ENCODE measurements around the gene TRIM2. TPM values are rescaled to one million over a fixed set of nuclear protein-coding genes. Genes with fewer than 3 reads are reported as not detected.
A peak's percentile ranks its signal among the peaks of the same experiment; 100 is the strongest.

Gene TRIM2
- total and polyA plus RNA-seq, 2 of the 8 experiments (the other 6 are each of a cell fraction or from before 2014, with no cell fraction given), result 34.0 to 59.8 TPM

DNA sequence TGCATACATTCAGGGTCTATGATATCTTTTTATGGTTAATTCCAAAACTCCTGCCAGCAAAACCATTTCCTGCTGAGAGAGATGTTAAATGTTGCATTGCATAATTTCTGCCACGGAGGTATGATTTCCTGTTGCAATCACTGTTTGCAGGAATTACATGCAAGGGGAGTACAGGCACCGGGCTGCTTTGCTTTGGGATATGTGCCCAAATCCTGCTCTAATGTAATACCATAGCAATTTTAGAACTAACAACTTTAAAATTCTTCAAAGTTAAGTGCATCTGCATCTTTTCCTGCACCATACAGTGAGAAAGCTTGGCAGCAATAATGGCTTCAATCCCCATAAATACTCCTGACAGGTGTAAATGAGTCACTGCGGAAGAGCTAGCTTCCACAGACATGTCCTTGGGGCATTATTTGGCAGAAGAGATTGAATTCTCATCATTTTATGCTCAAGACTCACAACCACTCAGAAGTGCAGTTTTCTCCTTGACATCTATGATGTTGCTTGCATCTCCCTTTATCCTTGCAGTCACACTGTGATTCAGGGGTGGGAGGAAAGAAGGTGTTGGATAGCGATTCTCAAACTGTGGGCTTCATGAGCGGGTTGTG, 29.6 kb downstream of the TRIM2 start:
- TF ChIP-seq POLR2AphosphoS5 (IDR thresholded peaks at IDR 0.05; ENCODE audit: low read depth, low read length) (no peak), CEBPB (IDR thresholded peaks at IDR 0.05; ENCODE audit: low read depth, low read length) (peak; percentile 80; the same call in 1 of the 2 replicates)
- ChIA-PET POLR2A (ENCODE audit: partially characterized antibody) (interaction anchor here (1.6 kb wide), 1 partner anchor 10 kb away, joined by 6 read pairs; no protein-coding TSS in a partner anchor), CTCF (ENCODE audit: partially characterized antibody) (interaction anchor here (1.0 to 2.3 kb wide), 8 partner anchors 9 to 83 kb away, joined by 4 to 32 read pairs (median 6); partner anchors contain the start of gene TRIM2)
- Histone ChIP-seq H2BK12ac (ENCODE audit: low read depth, low read length) (no peak overlapping the region), H3K23ac (ENCODE audit: insufficient read length) (no peak overlapping the region), H3K27ac (ENCODE audit: low read depth, low read length) (no peak overlapping the region), H2BK15ac (ENCODE audit: low read length) (no peak overlapping the region), H3K79me2 (ENCODE audit: control insufficient read depth in 1 of 2, insufficient read depth in 2 of 2, low read length in 2 of 2) (peaks cover 0 to 12% of the 10 kb centered on the region in 2 experiments; a peak in 1 of 4 replicates), H3K36me3 (ENCODE audit: control insufficient read depth in 2 of 4, insufficient read depth in 4 of 4, low read length in 3 of 4) (no peaks in the 10 kb centered on the region), H4K8ac (ENCODE audit: extremely low read depth, insufficient read depth, low read length) (no peak overlapping the region), H3K4me1 (replicated peaks in 1 of 4; ENCODE audit: control insufficient read depth in 3 of 4, insufficient read depth in 4 of 4, low read length in 3 of 4) (peaks cover 0 to 8% (median 5%) of the 10 kb centered on the region in 4 experiments; a peak in 4 of 7 replicates), H3K79me1 (ENCODE audit: low read depth, low read length) (no peaks in the 10 kb centered on the region), H3K4ac (replicated peaks; ENCODE audit: insufficient read length, low read depth, low read length) (no peak overlapping the region), H2AFZ (ENCODE audit: low read length) (no peak overlapping the region), H2BK120ac (replicated peaks; ENCODE audit: low read depth, low read length) (no peak overlapping the region), H3K14ac (ENCODE audit: insufficient read length) (no peak overlapping the region), H2BK5ac (ENCODE audit: low read depth, low read length) (no peak overlapping the region), H4K5ac (ENCODE audit: insufficient read length, low read depth, low read length) (no peak overlapping the region), H2AK5ac (ENCODE audit: low read depth, low read length) (no peak overlapping the region), H3K23me2 (ENCODE audit: low read depth, low read length) (no peaks in the 10 kb centered on the region; the same call in 1 of the 2 replicates), H3K4me3 (ENCODE audit: extremely low read depth in 1 of 4, insufficient read depth in 2 of 4, low read depth in 3 of 4, low read length in 4 of 4) (no peak overlapping the region), H3K9me3 (ENCODE audit: insufficient read depth in 2 of 2, low read depth in 1 of 2, low read length in 1 of 2) (no peaks in the 10 kb centered on the region), H4K20me1 (replicated peaks in 1 of 2; ENCODE audit: control insufficient read depth in 1 of 2, insufficient read depth in 2 of 2, low read length in 2 of 2) (no peaks in the 10 kb centered on the region), H3K4me2 (ENCODE audit: insufficient read depth in 1 of 2, low read depth in 2 of 2, low read length in 2 of 2) (no peak overlapping the region), H3K27me3 (replicated peaks in 1 of 4; ENCODE audit: control insufficient read depth in 3 of 4, extremely low read depth in 1 of 4, insufficient read depth in 3 of 4, low read length in 3 of 4) (no peaks in the 10 kb centered on the region), H3K18ac (ENCODE audit: extremely low read depth, low read length) (no peak overlapping the region), H3K56ac (replicated peaks; ENCODE audit: insufficient read length, low read depth, low read length) (no peak overlapping the region), H3K9ac (replicated peaks in 1 of 4; ENCODE audit: extremely low read depth in 1 of 4, low read depth in 3 of 4, low read length in 3 of 4) (no peak overlapping the region), H4K91ac (replicated peaks; ENCODE audit: insufficient read length, low read length) (no peak overlapping the region), H2BK20ac (ENCODE audit: low read length) (no peak overlapping the region)
- FAIRE-seq, result no peak
- WGBS, 2 experiments (ENCODE audit: extremely low coverage in 1 of 2, insufficient coverage in 1 of 2, insufficient read length in 1 of 2, insufficient replicate concordance in 2 of 2, low coverage in 1 of 2, low lambda C conversion rate in 2 of 2, missing lambda C conversion rate in 1 of 2), result 78% methylated on average over 5 of the region's 5 CpGs; no CpG with 5 or more reads in 1 of the 2 experiments
- DNase-seq (ENCODE audit: low read depth in 1 of 2, low spot score in 2 of 2), result no peak
